Islet precursor cell (in vitro differentiated cells): Measurements from ENCODE around the gene MTMR3.
A peak's percentile ranks its signal among the peaks of the same experiment; 100 is the strongest.

Experiments used
- DNase-seq: peaks from one replicate; pipeline ENCODE4 v3.0.0-alpha.2; 2018

MTMR3 gene

DNA sequence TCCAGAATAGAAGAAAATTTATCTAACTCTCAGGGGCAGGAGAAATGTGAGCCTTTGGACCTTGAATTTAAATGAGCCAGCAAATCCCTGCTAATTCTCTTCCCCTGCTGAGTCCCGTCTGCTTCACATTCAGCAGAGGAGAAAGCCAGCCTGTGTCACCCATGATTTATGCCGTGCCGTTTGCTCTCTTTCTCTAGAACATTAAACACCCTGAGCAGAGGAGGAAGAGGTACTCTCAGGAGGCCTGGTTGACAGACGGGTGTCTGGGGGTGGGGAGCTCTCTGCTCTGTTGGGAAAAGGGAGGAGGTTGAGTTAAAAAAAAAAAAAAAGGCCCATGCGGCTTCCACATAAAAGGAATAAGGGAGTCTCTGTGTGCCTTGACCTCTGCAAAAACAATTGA is 11.3 kb upstream of the MTMR3 start:
- peak; percentile 78 for DNase-seq

DNA sequence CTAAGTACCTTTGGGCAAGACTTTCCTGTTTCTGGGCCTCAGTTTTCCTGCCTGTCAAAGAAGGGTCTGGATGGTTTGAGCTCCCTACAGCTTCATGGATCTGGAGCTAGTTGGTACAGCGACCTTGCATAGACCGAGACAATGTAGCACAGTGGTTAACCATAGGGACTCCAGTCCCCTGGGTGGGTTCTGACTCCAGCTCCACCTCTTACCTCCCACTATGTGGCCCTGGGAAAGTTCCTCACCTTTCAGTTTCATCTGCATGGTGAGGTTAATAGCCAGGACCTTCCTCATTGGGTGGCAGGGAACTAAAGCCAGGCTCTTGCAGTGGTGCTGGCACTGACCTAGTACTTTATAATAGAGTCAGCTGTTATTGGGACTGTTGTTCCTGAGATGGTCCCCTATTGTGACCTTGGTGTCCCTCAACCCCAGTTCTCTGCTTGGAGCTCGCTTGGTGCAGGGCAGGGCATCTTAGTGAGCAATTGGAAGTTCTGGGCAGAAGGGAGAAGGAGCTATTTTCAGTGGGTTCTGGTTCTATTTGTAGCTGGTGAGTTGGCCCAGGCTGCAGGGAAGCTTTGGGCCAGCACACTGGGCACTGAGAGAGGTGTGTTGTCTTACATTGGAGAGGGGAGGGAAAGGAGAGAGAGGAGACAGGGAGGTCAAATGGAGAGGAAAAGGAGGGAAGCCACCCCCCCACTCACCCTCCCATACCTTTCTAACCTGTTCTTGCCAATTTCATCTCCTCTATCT is 10.7 kb upstream of the MTMR3 start:
- no peak for DNase-seq

DNA sequence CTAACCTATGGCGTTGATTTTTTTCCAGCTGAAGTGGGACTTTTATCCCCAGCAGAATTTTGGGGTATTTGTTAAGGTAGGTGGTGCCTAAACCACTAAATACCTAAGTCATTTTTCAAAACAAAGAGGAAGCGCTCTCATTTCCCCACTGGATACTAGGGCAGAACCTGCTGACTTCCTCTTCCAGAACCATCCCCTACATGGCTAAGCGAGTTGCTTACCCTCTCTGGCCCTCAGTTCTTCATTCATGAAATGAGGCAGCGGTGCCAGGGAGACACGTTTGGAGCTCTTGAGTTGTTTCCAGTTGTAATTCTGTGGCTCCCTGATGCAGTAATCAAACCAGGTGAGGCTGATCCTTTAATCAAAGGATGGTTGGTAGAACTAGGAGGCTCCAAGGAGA is 10.0 kb upstream of the MTMR3 start:
- DNase-seq: no peak

DNA sequence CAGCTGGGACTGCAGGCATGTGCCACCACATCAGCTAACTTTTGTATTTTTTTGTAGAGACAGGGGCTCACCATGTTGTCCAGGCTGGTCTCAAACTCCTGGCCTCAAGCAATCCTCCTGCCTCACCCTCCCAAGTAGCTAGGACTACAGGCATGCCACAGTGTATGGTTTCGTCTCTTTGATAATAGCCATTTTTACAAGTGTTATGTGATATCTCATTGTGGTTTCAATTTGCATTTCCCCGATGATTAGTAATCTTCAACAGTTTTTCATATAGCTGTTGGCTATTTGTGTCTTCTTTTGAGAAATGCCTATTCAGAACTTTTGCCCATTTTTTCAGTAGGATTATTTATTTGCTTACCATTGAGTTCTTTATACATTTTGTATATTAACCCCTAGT is 9.0 kb upstream of the MTMR3 start:
- no peak for DNase-seq

DNA sequence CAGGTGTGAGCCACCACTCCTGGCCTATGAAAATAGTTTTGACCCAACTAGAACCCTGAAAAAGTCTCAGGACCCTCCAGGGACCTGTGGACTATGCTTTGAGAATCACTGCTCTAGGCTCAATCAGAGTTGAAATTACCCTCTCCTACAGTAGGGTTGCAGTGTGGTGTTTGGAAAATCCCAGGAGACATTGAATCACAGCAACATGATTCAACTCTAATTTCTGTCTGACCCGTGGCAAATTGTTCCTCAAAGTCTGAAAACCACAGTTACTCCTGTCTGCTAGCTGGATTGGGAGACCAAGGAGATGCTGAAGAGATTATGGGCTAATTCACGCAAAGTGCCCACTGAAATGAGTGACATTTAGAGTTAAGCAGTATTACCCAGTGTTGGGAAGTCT is 5.4 kb upstream of the MTMR3 start:
- DNase-seq: no peak

DNA sequence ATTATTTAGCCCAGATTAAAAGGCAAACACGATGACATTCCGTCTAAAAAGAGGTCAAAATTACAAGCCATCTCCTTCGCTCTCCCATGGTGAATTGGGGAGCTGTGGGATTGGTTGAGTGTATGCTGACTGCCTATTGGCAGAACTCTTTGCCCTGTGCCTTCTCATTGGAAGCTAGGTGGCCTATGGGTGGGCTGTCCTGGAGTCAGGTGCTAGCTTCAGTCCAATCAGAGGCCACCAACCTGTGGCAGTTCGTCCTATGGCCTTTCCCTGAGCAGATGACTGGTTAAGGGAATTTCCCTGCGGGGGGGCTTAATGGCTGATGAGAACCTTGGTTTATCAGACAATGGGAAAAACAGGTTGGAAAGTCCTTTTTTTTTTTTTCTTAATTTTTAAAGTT is 3.2 kb upstream of the MTMR3 start:
- no peak for DNase-seq

DNA sequence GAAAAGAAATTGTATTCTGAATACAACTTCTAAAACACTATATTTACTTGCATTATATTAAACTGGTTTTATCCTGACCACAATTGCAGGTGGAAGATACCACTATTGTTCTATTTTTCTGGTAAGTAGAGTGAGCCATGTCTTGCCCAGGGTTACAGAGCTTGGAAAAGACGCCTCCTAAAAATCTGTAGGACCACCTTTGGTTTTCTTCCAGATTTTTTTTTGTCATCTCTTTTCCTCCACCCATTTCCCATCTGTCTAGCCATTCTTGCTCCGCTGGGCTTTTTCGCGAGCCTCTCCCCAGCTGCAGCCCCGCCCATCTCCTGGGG is 294 bp upstream of the MTMR3 start:
- DNase-seq: no peak

DNA sequence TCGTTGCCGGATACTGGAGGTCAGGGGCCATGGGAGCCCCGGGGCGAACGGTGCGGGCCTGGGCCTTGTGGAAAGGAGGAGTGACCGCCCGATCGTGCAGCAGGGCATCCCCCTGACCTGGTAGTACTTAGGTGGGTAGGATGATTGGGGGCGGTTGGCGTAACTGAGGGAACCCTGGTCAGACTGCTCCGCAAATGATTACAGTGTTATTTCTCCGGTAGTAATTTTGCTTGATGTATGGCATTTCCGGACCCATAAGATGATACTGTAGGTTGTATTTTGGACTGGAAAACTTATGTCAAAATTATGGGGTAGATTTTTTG is 762 bp downstream of the MTMR3 start:
- DNase-seq: no peak

DNA sequence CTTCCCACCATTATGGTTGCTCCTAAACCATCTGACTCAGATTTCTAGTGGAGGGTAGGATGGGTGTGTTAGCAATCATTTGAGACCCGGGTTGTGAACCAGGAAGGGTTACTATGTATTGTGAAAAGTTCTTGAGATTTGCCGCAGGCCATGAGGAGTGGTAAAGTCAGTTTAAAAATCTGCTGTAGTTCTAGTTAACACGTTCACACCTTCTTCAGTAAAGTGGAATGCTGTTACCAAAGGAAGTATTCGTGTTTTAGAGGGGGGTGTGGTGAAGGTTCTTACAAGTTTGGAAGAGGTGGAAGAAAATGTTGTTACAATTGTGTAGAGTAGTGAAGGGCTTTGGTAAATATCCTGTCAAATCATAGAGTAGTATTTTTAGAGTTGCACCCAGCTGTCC is 2.6 kb downstream of the MTMR3 start:
- no peak for DNase-seq

DNA sequence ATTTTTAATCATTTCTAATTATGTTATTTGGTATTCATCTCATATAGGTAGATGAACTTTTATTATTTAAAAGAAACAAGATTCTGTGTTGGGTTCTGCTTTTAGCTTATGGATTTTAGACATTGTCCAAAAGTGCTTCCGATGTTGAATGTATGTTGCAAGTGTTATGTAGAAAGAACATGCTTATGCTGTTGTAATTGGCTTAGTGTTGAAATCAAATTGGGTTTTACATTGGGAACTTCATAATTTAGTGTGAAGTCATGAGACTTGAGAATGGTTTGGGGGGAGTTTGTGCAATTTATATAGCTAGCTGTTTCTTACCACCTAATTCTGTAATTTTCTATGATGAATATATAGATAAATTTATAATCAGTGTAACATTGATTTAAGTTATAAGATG is 3.6 kb downstream of the MTMR3 start:
- DNase-seq: no peak

DNA sequence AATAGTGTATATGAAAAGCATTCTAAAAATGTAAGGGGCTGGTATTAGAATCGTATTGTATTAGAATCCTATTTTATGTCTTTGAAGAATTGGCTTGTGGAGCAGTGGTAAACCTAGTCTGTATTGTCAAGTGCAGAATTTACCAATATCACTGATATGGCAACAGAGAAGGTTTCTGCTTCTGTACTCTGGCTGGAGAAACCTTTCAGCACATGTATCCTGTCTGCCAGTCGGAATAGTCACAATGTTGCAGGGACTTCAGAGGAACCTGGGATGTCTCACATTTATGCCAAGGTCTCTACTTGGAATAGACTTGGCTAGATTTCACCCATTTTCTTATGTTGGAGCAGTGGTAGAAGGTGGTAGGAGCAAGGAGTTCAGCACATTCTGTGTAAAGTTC is 4.4 kb downstream of the MTMR3 start:
- no peak for DNase-seq

DNA sequence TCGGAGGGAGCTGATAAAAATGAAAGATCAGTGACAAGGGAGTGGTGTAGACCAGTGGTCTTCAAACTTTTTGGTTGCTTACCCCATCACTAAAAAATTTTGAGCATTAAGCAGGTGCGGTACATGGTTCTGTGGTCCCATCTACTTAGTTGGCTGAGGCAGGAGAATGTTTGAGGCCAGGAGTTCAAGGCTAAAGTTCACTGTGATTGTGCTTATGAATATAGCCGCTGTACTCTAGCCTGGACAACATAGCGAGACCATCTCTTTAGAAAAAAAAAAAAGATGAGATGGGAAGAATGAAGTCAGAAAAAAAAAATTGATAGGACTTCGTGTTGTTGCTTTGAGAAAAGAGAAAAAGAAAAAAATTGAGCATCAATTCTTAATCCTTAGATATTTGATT is 7.8 kb downstream of the MTMR3 start:
- DNase-seq: no peak

DNA sequence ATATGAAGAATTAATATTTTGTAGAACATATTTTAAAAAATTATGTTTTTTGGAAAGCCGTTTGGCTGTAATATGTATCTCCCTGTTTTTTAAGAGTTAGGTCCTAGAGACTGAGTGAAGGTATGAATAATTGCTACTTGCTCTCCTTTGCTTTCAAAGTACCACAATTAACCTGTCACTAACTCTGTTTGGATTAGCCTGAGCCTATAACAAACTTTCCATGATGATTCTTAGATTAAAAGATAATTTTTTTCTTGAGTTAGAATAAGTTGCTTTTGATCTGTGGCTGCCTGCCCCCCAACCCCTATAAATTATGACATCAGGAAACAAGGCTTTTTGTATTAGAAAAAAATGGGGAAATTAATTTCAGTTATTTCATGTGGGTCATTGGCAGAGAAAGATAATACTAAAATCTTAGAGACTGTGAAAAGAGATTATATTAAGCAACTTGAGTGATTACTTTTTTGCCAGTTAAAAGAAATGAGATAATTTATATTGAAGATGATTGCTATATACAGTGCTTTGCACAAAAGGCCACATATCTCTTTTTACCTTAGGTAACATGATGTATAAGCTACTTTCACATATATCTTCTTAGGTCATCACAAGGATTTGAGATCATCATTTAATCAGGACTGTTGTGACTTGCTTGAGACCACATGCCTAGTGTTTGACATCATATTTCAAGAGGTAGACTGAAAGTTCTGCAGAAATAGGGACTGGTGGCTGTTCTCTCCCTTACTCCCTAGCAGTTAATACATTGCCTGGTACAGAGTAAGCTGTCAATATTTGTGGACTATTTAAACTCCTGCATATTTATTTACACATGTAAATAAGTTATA is 9.6 kb downstream of the MTMR3 start:
- DNase-seq: no peak

DNA sequence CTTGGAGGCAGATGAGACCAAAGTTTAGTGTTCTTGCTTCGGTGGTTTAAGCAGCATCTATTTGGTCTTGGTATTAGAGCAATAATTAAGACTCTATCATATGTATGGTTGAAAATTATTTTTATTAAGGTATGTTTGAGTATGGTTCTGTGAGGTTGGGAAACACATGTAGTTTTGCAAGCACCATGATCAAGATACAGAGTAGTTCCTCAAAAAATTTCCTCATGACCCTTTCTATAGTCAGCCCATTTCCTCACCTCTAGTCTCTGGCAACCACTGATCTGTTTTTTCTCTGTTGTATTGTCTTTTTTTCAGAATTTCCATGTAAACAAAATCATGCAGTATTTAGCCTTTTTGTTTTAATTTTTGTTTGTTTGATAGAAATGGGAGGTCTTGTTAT is 18.4 kb downstream of the MTMR3 start:
- DNase-seq: no peak

DNA sequence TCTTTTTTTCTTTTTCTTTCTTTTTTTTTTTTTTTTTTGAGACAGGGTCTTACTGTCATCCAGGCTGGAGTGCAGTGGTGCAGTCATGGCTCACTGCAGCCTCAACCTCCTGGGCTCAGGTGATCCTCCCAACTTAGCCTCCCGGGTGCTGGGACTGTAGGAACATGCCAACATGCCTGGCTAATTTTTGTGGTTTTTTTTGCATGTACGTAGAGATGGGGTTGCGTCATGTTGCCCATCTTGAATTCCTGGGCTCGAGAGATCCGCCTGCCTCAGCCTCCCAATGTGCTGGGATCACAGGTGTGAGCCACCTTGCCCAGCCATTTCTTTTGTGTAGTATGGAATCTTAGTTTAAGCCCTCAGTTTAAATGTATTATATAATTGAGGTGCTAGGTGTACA is 20.4 kb downstream of the MTMR3 start:
- no peak for DNase-seq

DNA sequence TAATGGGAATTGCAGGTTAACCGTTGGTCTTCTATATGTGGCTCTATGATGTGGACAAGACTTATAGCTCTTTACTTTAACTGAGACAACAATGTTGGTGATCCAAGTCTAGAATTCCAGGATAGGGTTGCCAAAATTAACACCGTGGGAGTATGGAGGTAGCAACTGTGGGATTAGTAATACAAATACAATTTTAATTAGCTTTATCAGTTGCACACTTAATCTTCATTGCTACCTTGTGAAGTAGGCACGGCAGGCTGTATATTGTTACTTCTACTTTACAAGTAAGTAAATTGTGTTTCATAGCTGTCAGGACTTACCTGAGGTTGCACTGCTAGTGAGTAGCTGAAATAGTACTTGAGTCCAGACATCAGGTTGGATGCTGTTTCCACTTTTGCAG is 21.0 kb downstream of the MTMR3 start:
- DNase-seq: no peak

DNA sequence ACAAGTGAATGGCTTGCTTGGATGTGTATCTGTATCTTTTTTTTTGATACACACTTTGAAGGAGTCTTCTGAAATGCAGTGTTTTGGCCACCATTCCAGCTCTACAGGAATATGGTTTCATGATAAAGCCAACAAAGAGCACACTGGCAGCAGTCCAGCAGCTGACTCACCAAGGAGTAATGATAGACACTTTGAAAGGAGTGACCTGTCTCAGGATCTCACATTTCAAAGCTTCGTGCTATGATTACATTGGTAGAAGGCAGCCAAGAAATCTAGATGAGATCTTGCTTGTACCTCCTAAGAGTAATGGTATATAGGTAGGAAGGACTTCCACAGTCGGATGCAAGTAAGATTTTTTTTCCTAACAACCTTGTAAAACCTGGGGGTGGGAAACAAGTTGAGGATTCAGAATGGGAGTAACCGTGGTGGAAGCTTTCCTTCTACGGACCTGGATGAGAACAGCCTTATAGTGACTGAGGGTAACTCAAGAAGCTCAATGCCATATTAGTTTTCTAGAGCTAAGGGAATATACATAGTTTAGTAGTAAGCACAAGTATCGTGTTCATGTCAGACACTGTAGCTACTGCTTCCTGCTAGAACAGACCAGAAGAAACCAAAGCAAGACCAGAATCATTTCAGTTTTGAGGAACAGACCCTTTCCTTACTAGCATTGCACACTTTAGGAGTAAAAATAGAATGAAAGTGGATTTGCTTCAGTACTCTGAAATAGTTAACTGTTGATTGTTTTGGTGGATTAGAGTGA is 25.0 kb downstream of the MTMR3 start:
- DNase-seq: peak; percentile 80

DNA sequence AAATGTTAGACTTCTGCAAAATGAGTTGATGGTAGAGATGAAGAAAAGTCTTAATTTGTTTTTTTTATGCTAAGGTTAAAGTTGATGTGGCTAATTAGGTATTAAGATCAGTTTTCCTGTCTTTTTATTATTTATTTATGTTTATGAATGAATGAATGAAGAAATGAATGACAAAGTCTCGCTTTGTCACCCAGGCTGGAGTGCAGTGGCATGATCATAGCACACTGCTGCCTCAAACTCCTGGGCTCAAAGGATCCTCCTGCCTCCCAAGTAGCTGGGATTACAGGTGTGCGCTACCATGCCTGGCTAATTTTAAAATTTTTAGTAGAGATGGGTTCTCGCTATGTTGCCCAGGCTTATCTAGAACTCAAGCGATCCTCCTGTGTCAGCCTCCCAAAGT is 29.2 kb downstream of the MTMR3 start:
- no peak for DNase-seq

DNA sequence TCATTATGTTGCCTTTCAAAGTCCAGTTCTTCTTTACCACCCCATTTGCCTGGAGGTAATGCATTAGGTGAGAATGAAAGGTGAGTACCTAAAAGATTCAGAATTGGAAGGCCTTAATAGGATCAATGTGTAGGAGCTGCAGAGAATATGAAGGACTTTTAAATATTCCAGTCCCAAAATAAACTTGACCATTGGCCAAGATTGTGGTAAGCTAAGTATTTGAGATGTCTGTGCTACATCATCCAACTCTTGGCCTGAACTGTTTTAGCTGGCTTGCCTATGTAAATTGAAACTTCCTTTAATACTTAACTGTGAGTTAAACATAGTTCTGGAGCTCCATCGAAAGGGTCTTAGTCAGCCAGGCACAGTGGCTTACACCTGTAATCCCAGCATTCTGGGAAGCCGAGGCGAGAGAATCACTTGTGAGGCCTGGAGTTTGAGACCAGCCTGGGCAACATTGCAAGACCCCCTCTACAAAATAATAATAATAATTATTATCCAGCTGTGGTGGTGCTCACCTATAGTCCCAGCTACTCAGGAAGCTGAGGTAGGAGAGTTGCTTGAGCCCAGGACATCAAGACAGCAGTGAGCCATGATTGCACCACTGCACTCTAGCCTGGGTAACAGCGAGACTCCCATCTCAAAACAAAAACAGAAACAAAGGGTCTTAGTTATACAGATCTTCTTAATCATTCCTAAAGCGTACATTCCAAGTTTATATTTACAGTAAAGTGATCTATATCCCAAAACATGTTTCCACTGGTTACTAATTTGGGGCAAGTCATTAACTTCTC is 29.8 kb downstream of the MTMR3 start:
- no peak for DNase-seq

DNA sequence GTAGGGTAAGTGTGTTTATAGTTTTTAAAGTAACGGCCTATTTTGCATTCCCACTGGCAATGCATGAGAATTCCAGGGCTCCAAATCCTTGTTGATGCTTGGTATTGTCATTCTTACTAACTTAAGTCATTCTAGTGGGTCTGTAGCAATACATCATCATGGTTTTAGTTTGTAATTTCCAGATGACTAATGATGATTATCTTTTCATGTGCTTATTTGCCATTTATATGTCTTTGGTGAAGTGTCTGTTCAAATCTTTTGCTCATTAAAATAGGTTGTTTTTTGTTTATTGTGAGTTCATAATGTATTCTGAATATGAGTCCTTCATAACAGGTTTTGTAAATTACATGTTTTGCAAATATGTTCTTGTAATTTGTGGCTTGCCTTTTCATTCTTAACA is 31.2 kb downstream of the MTMR3 start:
- DNase-seq: no peak

DNA sequence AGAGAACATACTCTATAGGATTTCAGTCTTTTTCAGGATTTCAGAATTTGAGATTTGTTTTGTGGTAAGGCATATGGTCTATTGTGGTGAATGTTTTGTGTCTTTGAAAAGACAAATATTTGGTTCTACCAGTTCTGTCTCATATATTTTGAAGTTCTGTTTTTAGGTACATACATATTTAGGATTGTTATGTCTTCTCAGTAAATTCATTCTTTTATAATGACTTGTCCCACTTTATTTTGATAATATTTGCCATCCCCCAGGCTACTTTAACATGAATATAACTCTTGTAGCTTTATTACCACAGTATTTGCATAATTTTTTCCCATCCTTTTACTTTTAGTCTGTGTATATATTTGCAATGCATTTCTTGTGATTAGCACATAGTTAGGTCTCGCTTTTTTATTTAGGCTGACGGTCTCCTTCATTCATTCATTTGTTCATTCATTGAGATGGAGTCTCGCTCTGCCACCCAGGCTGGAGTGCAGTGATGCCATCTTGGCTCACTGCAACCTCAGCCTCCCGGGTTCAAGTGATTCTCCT is 32.1 kb downstream of the MTMR3 start:
- DNase-seq: no peak

DNA sequence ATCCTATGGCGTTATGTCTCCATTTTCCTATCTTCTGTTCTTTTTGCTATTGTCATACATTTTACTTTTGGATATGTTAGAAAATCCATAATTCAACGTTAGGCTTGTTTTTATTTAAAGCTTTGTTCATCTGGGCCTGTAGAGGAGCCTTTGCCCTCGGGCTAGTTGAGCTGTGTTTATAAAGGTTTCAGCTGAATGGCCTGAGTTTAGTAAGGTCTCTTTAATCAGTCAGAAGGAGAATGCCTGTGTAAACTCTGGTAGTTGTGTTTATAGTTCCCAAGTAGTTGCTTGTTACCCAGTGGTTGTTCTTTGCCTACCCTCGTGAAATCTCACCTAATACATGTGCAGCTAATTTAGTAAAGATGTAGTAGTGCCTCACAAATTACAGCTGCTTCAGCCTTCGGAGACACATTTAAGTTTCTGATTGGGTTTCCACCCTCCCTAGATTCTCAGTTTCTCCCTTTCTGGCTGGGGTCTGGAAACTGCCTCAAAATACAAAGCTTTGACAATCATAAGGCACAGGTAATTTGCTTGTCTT is 33.1 kb downstream of the MTMR3 start:
- DNase-seq: peak; percentile 66
